ENCODE results near the gene BAG2. TPM values are rescaled to one million over a fixed set of nuclear protein-coding genes. Genes with fewer than 3 reads are reported as not detected.
A peak's percentile ranks its signal among the peaks of the same experiment; 100 is the strongest.

Gene BAG2
- total RNA-seq, 2 donors from 2014 or later: 12.3 to 16.4 TPM

DNA sequence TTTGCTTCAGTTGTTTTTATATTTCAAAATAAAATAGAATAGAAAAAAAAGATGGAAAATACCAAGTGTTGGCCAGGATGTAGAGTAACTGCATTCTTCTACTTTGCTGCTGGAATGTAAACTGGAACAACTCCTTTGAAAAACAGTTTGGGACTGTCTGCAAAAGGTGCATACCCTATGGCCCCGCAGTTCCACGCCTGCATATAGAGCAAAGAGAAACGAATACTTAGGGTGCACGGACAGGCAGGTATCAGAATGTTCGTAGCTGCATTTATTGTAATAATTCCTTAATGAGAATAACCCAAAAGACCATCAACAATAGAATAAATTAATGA lies 50.6 kb downstream of the BAG2 start:
- H3K9me3 ChIP-seq: no peaks in the 10 kb centered on the region
- peak overlapping the region; percentile 78 to 95 for H3K4me3 ChIP-seq
- no peak for DNase-seq (ENCODE audit: low spot score)
- H3K4me1 ChIP-seq: peaks cover 0 to 6% of the 10 kb centered on the region in 2 donors
- no peaks in the 10 kb centered on the region for H3K27me3 ChIP-seq
- TF ChIP-seq, protein P1, sequence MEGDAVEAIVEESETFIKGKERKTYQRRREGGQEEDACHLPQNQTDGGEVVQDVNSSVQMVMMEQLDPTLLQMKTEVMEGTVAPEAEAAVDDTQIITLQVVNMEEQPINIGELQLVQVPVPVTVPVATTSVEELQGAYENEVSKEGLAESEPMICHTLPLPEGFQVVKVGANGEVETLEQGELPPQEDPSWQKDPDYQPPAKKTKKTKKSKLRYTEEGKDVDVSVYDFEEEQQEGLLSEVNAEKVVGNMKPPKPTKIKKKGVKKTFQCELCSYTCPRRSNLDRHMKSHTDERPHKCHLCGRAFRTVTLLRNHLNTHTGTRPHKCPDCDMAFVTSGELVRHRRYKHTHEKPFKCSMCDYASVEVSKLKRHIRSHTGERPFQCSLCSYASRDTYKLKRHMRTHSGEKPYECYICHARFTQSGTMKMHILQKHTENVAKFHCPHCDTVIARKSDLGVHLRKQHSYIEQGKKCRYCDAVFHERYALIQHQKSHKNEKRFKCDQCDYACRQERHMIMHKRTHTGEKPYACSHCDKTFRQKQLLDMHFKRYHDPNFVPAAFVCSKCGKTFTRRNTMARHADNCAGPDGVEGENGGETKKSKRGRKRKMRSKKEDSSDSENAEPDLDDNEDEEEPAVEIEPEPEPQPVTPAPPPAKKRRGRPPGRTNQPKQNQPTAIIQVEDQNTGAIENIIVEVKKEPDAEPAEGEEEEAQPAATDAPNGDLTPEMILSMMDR (IDR thresholded peaks at IDR 0.05): no peak
- peak overlapping the region; percentile 85 to 89 for H3K27ac ChIP-seq
- no peaks in the 10 kb centered on the region for H3K36me3 ChIP-seq

DNA sequence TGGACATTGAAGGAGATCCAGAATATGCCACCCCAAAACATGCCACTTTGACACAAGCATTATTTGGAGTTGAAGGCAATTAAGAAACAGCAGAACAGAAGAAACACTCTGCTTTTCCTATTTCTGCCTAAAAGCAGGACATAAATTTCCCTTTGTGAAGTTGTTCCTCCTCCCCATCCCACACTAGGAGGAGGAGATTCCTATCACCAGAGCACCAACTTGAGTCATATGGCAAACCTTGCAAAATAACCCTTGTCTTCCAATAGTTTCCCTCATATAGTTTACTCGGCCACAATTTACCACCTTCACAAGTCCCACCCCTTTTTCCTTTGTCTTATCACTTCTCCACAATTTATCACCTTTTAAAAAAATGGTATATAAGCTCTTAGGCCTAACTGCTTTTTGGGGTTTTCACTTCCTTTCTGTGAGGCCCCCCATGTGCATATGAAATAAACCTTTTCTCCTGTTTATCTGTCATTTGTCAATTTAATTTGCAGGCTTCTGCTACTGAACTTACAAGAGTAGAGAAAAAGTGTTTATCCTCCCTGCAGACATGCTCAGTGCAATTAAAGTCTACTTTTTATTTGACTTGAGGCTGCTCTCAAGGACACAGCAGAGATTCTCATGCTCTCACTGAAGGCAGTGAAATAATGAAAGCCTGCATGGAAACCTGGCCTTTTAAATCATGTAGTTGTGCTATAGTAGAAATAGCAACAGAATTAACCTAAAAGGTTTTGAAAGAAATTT lies 52.8 kb downstream of the BAG2 start:
- TF ChIP-seq, protein P1 (IDR thresholded peaks at IDR 0.05): no peak
- peaks cover 0 to 6% of the 10 kb centered on the region in 2 donors for H3K4me1 ChIP-seq
- no peak overlapping the region for H3K4me3 ChIP-seq
- no peak overlapping the region for H3K27ac ChIP-seq
- DNase-seq (ENCODE audit: low spot score): no peak
- H3K27me3 ChIP-seq: no peaks in the 10 kb centered on the region
- no peaks in the 10 kb centered on the region for H3K9me3 ChIP-seq
- H3K36me3 ChIP-seq: no peaks in the 10 kb centered on the region

DNA sequence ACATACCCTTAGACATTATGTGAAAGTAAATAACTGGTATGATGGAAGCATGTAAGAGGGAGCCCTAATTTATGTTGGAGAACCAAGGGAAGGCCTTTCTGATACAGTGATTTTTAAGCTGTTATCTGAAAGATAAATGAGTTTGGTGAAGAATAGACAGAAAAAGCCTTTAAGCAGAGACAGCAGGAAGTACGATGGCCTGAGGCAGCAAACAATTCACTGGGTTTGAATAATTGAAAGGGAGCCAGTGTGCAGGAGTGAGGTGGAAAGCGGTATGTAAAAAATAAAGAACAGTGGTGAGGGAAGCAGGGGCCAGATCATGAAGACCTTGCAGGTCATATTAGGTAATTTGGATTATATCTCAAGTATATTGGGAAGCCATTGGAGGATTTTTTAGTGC lies 54.1 kb downstream of the BAG2 start:
- H3K27ac ChIP-seq: no peak overlapping the region
- no peak overlapping the region for H3K4me3 ChIP-seq
- DNase-seq (ENCODE audit: low spot score): no peak

More for the DNA sequence above, 54.1 kb downstream of the BAG2 start:
- TF ChIP-seq, protein P1 (IDR thresholded peaks at IDR 0.05): no peak
- Histone ChIP-seq H3K9me3 (no peaks in the 10 kb centered on the region), H3K27me3 (no peaks in the 10 kb centered on the region), H3K36me3 (no peaks in the 10 kb centered on the region), H3K4me1 (peaks cover 0 to 6% of the 10 kb centered on the region in 2 donors)

Other genes starting within 250 kb of the BAG2 start
- gene BEND6, start 217.2 kb upstream of the BAG2 start, total RNA-seq: 1 to 10 TPM in 1 of 2 donors, under 1 TPM in 1; 0.43 to 5.9 TPM
- gene KIAA1586, start 125.6 kb upstream of the BAG2 start, total RNA-seq: 1 to 10 TPM; 3.7 to 4.7 TPM
- gene ZNF451, start 82.1 kb upstream of the BAG2 start, total RNA-seq: 10 to 100 TPM; 20.3 to 23.2 TPM
- gene RAB23, start 50.0 kb downstream of the BAG2 start, total RNA-seq: 1 to 10 TPM; 8.6 to 10.0 TPM
- gene PRIM2, start 145.3 kb downstream of the BAG2 start, total RNA-seq: 1 to 10 TPM; 2.8 to 4.3 TPM

Measured in right atrium auricular region (tissue), 2 donors.